Skeletal muscle satellite cell (primary cell): ENCODE data around the gene BCR. TPM values are rescaled to one million over a fixed set of nuclear protein-coding genes. Genes with fewer than 3 reads are reported as not detected.
"Not testable (repeated sequence)": the region's sequence is repeated elsewhere in the genome, so short reads cannot be mapped to it uniquely, and the experiment has no call there.

Source experiments
- H3K27me3 ChIP-seq: 2 replicates; pipeline ENCODE4 v1.7.0; 2013; ENCODE audit warnings: low read length; ENCODE audit not compliant: control insufficient read depth, insufficient read depth
- H3K36me3 ChIP-seq: 2 replicates; pipeline ENCODE4 v1.7.0; 2013; ENCODE audit warnings: mild to moderate bottlenecking, control low read depth, low read length; ENCODE audit not compliant: insufficient read depth
- H3K4me1 ChIP-seq: 2 replicates; pipeline ENCODE4 v1.7.0; 2013; ENCODE audit warnings: low read length; ENCODE audit not compliant: control insufficient read depth, insufficient read depth
- H3K4me2 ChIP-seq: 2 replicates; pipeline ENCODE4 v1.7.0; 2013; ENCODE audit warnings: mild to moderate bottlenecking, low read length
- H3K4me3 ChIP-seq: 2 replicates; pipeline ENCODE4 v1.7.0; 2013; ENCODE audit warnings: low read length
- H3K9ac ChIP-seq: 2 replicates; pipeline ENCODE4 v1.7.0; 2013; ENCODE audit warnings: mild to moderate bottlenecking, low read depth, low read length, moderate library complexity
- H3K9me3 ChIP-seq: replicated peaks from 2 replicates; pipeline ENCODE4 v1.7.0; 2013; ENCODE audit warnings: mild to moderate bottlenecking, control low read depth, low read length
- small RNA-seq: library from RNA; depleted of rRNA; stranded (forward); fragments of <200 nt; gene quantifications from one replicate; pipeline ENCODE3, GENCODE V24; 2012

BCR gene

DNA sequence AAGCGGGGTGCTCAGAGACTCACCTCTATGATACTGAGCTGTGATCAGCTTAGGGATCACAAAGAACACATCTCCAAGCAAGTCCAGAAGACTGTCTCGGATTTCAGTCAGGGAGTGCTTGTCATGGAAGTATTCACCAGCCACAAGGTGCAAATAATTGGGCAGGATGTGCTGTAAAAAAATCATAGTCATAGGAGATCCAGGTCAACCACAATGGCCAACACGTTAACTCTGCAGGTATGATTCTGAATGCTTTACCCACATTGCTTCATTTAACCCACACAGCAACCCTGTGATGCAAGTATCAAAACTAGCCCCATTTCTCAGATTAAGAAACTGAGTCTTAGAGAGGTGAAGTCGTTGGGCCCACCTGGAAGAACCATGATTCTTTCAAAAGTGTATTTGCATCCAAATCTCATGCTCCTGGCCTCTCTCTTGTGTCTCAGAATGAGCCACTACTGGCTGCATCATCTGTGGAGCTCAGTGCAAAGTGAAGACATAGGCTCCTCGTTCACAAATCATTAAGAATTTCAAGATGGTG, 179.3 kb downstream of the BCR start:
- Histone ChIP-seq H3K36me3 (no peaks in the 10 kb centered on the region), H3K4me3 (no peak overlapping the region), H3K27me3 (peaks cover 72% of the 10 kb centered on the region), H3K4me1 (no peaks in the 10 kb centered on the region), H3K4me2 (no peak overlapping the region), H3K9me3 (no peaks in the 10 kb centered on the region), H3K9ac (no peak overlapping the region)

DNA sequence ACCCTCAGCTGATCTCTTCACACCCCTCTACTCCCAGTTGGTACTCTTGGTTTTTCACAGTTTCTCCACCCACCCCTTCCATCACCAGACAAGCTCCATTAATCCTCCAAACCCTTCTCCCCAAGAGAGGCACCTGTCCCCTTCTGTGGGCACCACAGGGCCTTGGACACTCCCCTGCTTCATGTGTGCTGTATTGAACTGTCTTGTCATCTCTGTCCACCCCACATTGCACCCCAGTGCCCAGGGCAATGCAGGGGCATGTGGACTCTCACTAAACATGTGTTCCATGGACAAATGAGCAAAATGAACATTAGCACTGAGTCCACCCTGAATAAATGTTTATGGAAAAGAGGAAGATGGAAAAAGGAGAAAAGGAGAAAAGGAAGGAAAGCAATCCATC, 181.4 kb downstream of the BCR start:
- Histone ChIP-seq H3K4me2 (no peak overlapping the region), H3K36me3 (no peaks in the 10 kb centered on the region), H3K27me3 (peaks cover 71% of the 10 kb centered on the region), H3K9me3 (no peaks in the 10 kb centered on the region), H3K9ac (no peak overlapping the region), H3K4me3 (no peak overlapping the region), H3K4me1 (no peaks in the 10 kb centered on the region)

DNA sequence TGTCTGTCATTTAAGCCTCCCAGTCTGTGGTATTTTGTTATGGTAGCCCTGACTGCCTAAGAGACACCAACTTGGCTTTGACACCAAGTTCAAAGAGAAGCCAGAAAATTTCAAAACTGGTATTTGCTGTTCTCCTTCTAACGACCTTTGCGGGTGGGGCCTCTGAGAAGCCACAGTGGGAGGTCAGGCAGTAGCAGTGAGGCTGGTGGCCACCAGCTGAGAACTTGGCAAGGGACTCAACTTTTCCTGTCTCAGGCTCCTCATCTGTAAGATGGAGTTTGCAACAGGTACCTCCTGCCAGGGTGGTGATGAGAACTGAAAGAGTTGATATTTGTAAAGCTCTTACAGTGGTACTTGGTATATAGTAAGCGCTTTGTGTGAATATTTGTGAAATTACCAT, 183.4 kb downstream of the BCR start:
- peaks cover 75% of the 10 kb centered on the region for H3K27me3 ChIP-seq

DNA sequence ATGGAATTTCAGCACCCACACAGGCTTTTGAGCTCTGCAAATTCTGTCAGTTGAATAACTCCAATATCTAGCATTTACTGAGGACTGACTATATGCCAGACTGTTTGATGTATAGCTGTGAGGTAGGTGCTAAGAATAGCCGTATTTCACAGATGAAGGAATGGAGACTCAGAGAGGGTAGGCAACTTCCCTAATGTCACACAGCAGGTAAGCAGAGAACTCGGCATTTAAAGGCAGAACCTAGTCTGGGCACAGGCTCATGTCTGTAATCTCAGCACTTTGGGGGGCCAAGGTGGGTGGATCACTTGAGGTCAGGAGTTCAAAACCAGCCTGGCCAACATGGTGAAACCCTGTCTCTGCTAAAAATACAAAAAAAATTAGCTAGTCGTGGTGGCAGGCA, 184.1 kb downstream of the BCR start:
- H3K4me2 ChIP-seq: no peak overlapping the region

More for the DNA sequence above, 183.4 kb downstream of the BCR start:
- H3K4me1 ChIP-seq: no peaks in the 10 kb centered on the region
- no peaks in the 10 kb centered on the region for H3K36me3 ChIP-seq
- no peak overlapping the region for H3K4me2 ChIP-seq
- H3K9me3 ChIP-seq: no peaks in the 10 kb centered on the region
- H3K9ac ChIP-seq: no peak overlapping the region
- no peak overlapping the region for H3K4me3 ChIP-seq

DNA sequence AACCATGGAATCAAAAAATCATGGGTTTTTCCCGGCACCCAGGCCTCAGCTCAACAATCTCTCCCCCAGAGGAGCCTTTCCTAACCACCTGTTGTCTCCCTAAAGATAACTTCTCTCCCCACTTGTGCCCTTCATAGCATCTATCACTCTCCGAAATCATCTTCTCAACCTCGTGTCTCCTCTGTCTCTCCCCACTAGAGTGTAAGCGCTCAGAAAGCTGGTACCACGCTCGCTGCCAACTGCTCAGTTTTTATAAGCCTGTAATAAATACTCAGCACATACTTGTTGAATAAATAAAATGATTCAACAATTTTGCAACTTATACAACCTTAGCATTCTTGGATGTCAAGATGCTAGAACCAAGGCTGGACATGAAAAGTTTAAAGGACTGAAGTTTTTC, 185.2 kb downstream of the BCR start:
- no peaks in the 10 kb centered on the region for H3K36me3 ChIP-seq
- no peak overlapping the region for H3K4me2 ChIP-seq
- H3K9ac ChIP-seq: no peak overlapping the region
- no peak overlapping the region for H3K4me3 ChIP-seq
- H3K27me3 ChIP-seq: peaks cover 74% of the 10 kb centered on the region
- no peaks in the 10 kb centered on the region for H3K9me3 ChIP-seq
- H3K4me1 ChIP-seq: no peaks in the 10 kb centered on the region

More for the DNA sequence above, 184.1 kb downstream of the BCR start:
- no peaks in the 10 kb centered on the region for H3K36me3 ChIP-seq
- H3K4me3 ChIP-seq: no peak overlapping the region
- no peaks in the 10 kb centered on the region for H3K9me3 ChIP-seq
- no peaks in the 10 kb centered on the region for H3K4me1 ChIP-seq
- H3K27me3 ChIP-seq: peaks cover 76% of the 10 kb centered on the region
- H3K9ac ChIP-seq: no peak overlapping the region

DNA sequence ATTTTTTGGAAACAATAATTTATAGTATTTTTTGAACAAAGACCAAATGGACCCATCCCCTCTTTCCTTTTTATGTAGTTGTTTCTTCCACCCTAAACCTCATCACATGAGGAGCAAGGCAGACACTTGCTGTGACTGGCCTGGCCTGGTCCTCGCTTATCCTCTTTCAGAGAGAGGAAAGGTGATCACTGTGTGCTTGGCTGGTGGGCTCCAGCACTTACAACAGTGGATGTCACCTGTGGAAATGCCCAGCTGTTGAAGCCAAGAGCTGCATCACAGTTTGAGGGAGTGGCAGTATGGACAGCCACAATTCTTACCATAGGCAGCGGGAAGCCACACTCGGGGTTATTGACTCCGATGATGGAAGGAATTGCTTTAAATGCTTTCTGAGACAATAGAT, 185.7 kb downstream of the BCR start:
- Histone ChIP-seq H3K36me3 (no peaks in the 10 kb centered on the region), H3K9ac (no peak overlapping the region), H3K27me3 (peaks cover 72% of the 10 kb centered on the region), H3K4me2 (no peak overlapping the region), H3K9me3 (no peaks in the 10 kb centered on the region), H3K4me1 (no peaks in the 10 kb centered on the region), H3K4me3 (no peak overlapping the region)

DNA sequence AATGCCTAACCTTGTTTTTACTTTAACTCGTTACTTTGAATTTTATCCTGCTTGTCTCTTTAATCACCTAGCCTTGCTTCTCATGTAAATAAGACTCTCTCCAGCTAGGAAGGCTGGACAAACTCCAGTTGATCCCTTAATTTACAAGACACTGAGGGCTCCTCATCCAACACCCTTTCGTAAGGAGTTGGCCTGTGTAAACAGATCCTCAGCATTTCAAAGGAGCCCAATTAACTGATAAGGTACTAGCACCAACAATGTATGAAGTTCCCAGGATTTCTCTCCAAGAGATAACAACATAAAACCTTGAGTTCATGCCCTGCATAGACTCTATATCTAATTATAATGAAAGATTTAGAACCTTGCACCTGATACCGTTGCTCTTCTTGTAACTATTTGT, 186.9 kb downstream of the BCR start:
- not testable (repeated sequence) for H3K4me3 ChIP-seq, H3K9me3 ChIP-seq, H3K36me3 ChIP-seq, H3K4me2 ChIP-seq, H3K9ac ChIP-seq, H3K4me1 ChIP-seq
- peaks cover 78% of the 10 kb centered on the region for H3K27me3 ChIP-seq

Small RNA genes within 50 kb of the gene (small RNA-seq; reads per million reads assigned to genes)
- gene BCRP8 (not detected), gene RF00017 (not detected), gene RF00066 (not detected), gene RN7SL263P (not detected)
